Type B pancreatic cell (in vitro differentiated cells): ENCODE measurements around the gene DDX56. TPM values are rescaled to one million over a fixed set of nuclear protein-coding genes. Genes with fewer than 3 reads are reported as not detected.

ENCODE experiments used
- DNase-seq: peaks from one replicate; pipeline ENCODE4 v3.0.0; 2021; ENCODE audit warnings: mixed read lengths; ENCODE audit not compliant: unreplicated experiment; ENCODE audit errors: extremely low spot score
- H3K27ac Mint-ChIP-seq: 2 replicates; pipeline ENCODE4 v1.8.0; 2021; ENCODE audit warnings: mild to moderate bottlenecking, mixed read lengths
- H3K27me3 Mint-ChIP-seq: 2 replicates; pipeline ENCODE4 v1.8.0; 2021; ENCODE audit warnings: mixed read lengths
- H3K36me3 Mint-ChIP-seq: 2 replicates; pipeline ENCODE4 v1.8.0; 2021; ENCODE audit warnings: mixed read lengths
- H3K4me1 Mint-ChIP-seq: one replicate; pipeline ENCODE4 v1.8.0; 2021; ENCODE audit warnings: mixed read lengths; ENCODE audit not compliant: unreplicated experiment
- H3K4me3 Mint-ChIP-seq: 2 replicates; pipeline ENCODE4 v1.8.0; 2021; ENCODE audit warnings: mild to moderate bottlenecking, mixed read lengths
- H3K9me3 Mint-ChIP-seq: 2 replicates; pipeline ENCODE4 v1.8.0; 2021; ENCODE audit warnings: mixed read lengths
- total RNA-seq: library from RNA; stranded (reverse); gene quantifications from 2 replicates; pipeline ENCODE4 v1.2.1, GENCODE V29; 2021; ENCODE audit warnings: low replicate concordance
- TF ChIP-seq, protein P1 (sequence below): fragments of 200-600 bp; sonication (generic); conservative IDR thresholded peaks from 2 replicates; pipeline ENCODE4 v1.5.0; 2021; ENCODE audit warnings: antibody characterized with exemption, mild to moderate bottlenecking

Gene DDX56
- total RNA-seq, 1 donor from 2014 or later = 100 TPM

DNA sequence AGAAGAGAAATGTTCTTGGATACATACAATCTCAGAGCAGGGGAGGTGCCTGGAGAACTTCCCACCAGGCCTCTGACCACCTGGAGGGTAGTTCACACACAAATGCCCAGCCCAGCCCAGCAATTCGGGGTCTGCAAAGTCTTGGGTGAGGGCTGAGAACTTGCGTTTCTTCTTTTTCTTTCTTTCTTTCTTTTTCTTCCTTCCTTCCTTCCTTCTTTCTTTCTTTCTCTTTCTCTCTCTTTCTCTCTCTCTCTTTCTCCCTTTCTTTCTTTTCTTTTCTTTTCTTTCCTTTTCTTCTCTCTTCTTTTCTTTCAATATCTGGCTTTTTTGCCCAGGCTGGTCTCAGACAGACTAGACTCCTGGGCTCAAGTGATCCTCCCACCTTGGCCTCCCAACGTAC, 54.9 kb downstream of the DDX56 start:
- no peak overlapping the region for H3K27ac Mint-ChIP-seq
- TF ChIP-seq, protein P1, sequence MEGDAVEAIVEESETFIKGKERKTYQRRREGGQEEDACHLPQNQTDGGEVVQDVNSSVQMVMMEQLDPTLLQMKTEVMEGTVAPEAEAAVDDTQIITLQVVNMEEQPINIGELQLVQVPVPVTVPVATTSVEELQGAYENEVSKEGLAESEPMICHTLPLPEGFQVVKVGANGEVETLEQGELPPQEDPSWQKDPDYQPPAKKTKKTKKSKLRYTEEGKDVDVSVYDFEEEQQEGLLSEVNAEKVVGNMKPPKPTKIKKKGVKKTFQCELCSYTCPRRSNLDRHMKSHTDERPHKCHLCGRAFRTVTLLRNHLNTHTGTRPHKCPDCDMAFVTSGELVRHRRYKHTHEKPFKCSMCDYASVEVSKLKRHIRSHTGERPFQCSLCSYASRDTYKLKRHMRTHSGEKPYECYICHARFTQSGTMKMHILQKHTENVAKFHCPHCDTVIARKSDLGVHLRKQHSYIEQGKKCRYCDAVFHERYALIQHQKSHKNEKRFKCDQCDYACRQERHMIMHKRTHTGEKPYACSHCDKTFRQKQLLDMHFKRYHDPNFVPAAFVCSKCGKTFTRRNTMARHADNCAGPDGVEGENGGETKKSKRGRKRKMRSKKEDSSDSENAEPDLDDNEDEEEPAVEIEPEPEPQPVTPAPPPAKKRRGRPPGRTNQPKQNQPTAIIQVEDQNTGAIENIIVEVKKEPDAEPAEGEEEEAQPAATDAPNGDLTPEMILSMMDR = no peak
- no peak for DNase-seq
- H3K4me3 Mint-ChIP-seq = no peak overlapping the region
- H3K36me3 Mint-ChIP-seq = no peaks in the 10 kb centered on the region
- H3K9me3 Mint-ChIP-seq = no peaks in the 10 kb centered on the region
- peaks cover 4% of the 10 kb centered on the region for H3K27me3 Mint-ChIP-seq
- H3K4me1 Mint-ChIP-seq = no peaks in the 10 kb centered on the region

DNA sequence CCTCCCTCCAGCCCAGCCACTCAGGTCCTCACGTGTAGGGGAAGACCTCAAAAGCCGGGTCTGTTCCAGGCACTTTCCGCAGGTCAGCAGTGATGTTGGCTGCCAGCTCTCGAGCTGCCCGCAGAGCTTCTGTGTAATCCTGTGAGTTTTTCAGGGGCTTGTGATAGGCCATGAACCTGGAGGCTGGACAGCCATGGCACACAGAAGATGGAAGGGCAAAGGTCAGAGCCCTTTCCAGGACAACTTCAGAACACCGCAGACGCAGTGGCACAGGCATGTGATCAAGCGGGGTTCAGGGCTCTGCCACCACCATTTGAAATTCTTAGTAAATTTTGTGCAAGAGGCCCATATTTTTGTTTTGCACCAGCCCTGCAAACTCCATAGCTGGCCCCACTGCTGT, 56.5 kb downstream of the DDX56 start:
- TF ChIP-seq, protein P1 = no peak
- Mint-ChIP-seq H3K4me1 (no peaks in the 10 kb centered on the region), H3K36me3 (no peaks in the 10 kb centered on the region), H3K4me3 (no peak overlapping the region), H3K27me3 (no peaks in the 10 kb centered on the region), H3K27ac (no peak overlapping the region), H3K9me3 (no peaks in the 10 kb centered on the region)
- peak; percentile 57 for DNase-seq

Other genes with a start within 250 kb of the DDX56 start
- gene CAMK2B, start 248.3 kb downstream of the DDX56 start, total RNA-seq = 7.6 and 8.4 TPM in 2 replicates
- gene NUDCD3, start 83.2 kb downstream of the DDX56 start, total RNA-seq = 82.1 and 88.5 TPM in 2 replicates
- gene NPC1L1, start 32.6 kb downstream of the DDX56 start, total RNA-seq = 8.8 and 11.0 TPM in 2 replicates
- gene TMED4, start 8.3 kb upstream of the DDX56 start, total RNA-seq = 92.8 and 97.1 TPM in 2 replicates
- 92.8 and 122 TPM in 2 replicates for gene OGDH, start 32.7 kb upstream of the DDX56 start, total RNA-seq
- gene ZMIZ2, start 174.9 kb upstream of the DDX56 start, total RNA-seq = 112 and 122 TPM in 2 replicates
- gene PPIA, start 222.8 kb upstream of the DDX56 start, total RNA-seq = 1,428 and 1,469 TPM in 2 replicates